HEK293 (cell line): ENCODE results near the gene MCAT.
A peak's percentile ranks its signal among the peaks of the same experiment; 100 is the strongest.

Experiments used
- ELK4 ChIP-seq: IDR thresholded peaks from 2 replicates; pipeline ENCODE4 v1.6.1; 2011; ENCODE audit warnings: mild to moderate bottlenecking, low read depth, low read length, borderline replicate concordance
- FEZF1 ChIP-seq: fragments of 450-650 bp; formaldehyde crosslinking; IDR thresholded peaks from 2 replicates; pipeline ENCODE4 v1.5.1; 2016; ENCODE audit warnings: missing biosample characterization, missing genetic modification characterization
- HIC1 ChIP-seq: fragments of 450-650 bp; formaldehyde crosslinking; IDR thresholded peaks from 2 replicates; pipeline ENCODE4 v1.5.1; 2016; ENCODE audit warnings: missing biosample characterization, missing genetic modification characterization
- KLF8 ChIP-seq: fragments of 450-650 bp; formaldehyde crosslinking; IDR thresholded peaks from 2 replicates; pipeline ENCODE4 v1.5.1; 2016; ENCODE audit warnings: missing biosample characterization, missing genetic modification characterization
- OVOL3 ChIP-seq: fragments of 450-650 bp; formaldehyde crosslinking; IDR thresholded peaks from 2 replicates; pipeline ENCODE4 v1.5.1; 2016; ENCODE audit warnings: missing biosample characterization, missing genetic modification characterization
- PRDM1 ChIP-seq: fragments of 450-650 bp; formaldehyde crosslinking; IDR thresholded peaks from 2 replicates; pipeline ENCODE4; 2016; ENCODE audit warnings: missing biosample characterization, missing genetic modification characterization
- PRDM10 ChIP-seq: fragments of 450-650 bp; formaldehyde crosslinking; IDR thresholded peaks from 2 replicates; pipeline ENCODE4 v1.5.1; 2016; ENCODE audit warnings: missing biosample characterization, missing genetic modification characterization
- SP7 ChIP-seq: fragments of 450-650 bp; formaldehyde crosslinking; IDR thresholded peaks from 2 replicates; pipeline ENCODE4 v1.5.1; 2016; ENCODE audit warnings: missing biosample characterization, missing genetic modification characterization
- ZBTB10 ChIP-seq: fragments of 450-650 bp; formaldehyde crosslinking; IDR thresholded peaks from 2 replicates; pipeline ENCODE4 v1.5.1; 2016; ENCODE audit warnings: missing biosample characterization, missing genetic modification characterization
- ZFP37 ChIP-seq: fragments of 450-650 bp; formaldehyde crosslinking; IDR thresholded peaks from 2 replicates; pipeline ENCODE4 v1.5.1; 2016; ENCODE audit warnings: missing biosample characterization, missing genetic modification characterization
- ZNF16 ChIP-seq: fragments of 450-650 bp; formaldehyde crosslinking; IDR thresholded peaks from 2 replicates; pipeline ENCODE4 v1.5.1; 2016; ENCODE audit warnings: low read depth, missing biosample characterization, missing genetic modification characterization
- ZNF2 ChIP-seq: fragments of 450-650 bp; formaldehyde crosslinking; IDR thresholded peaks from 2 replicates; pipeline ENCODE4 v1.5.1; 2016; ENCODE audit warnings: missing biosample characterization, missing genetic modification characterization
- ZNF311 ChIP-seq: fragments of 450-650 bp; formaldehyde crosslinking; IDR thresholded peaks from 2 replicates; pipeline ENCODE4 v1.5.1; 2017; ENCODE audit warnings: missing biosample characterization, missing genetic modification characterization, borderline replicate concordance
- ZNF398 ChIP-seq: fragments of 450-650 bp; formaldehyde crosslinking; IDR thresholded peaks from 2 replicates; pipeline ENCODE4 v1.5.1; 2017; ENCODE audit warnings: missing biosample characterization, missing genetic modification characterization
- ZNF513 ChIP-seq: fragments of 450-650 bp; IDR thresholded peaks from 2 replicates; pipeline ENCODE4 v1.5.1; 2018; ENCODE audit warnings: missing biosample characterization, missing genetic modification characterization
- ZNF549 ChIP-seq: fragments of 450-650 bp; IDR thresholded peaks from 2 replicates; pipeline ENCODE4 v1.5.1; 2018; ENCODE audit warnings: missing biosample characterization, missing genetic modification characterization, mild to moderate bottlenecking, inconsistent platforms, moderate library complexity
- ZNF561 ChIP-seq: fragments of 450-650 bp; IDR thresholded peaks from 2 replicates; pipeline ENCODE4 v1.5.1; 2018; ENCODE audit warnings: missing biosample characterization, missing genetic modification characterization, borderline replicate concordance
- ZNF571 ChIP-seq: fragments of 450-650 bp; formaldehyde crosslinking; IDR thresholded peaks from 2 replicates; pipeline ENCODE4 v1.5.0; 2017; ENCODE audit warnings: missing biosample characterization, missing genetic modification characterization
- ZNF692 ChIP-seq: fragments of 450-650 bp; formaldehyde crosslinking; IDR thresholded peaks from 2 replicates; pipeline ENCODE4 v1.5.1; 2016; ENCODE audit warnings: missing biosample characterization, missing genetic modification characterization

MCAT gene

GRCh38 chr22:43142880-43143562 lies at the start of gene MCAT (continued):
- TF ChIP-seq ZNF2 (no peak), ZNF398 (tag by site-specific recombination) (peak; percentile 16; the same call in 1 of the 2 replicates), ZNF571 (no peak), PRDM1 (tag by site-specific recombination) (no peak), ZBTB10 (no peak), OVOL3 (tag by site-specific recombination) (0 out of 2 replicates have a peak, but pooled peaks have one; percentile 59), PRDM10 (no peak), ZNF561 (tag by site-specific recombination) (no peak), ZNF16 (tag by site-specific recombination) (no peak), ZNF549 (tag by site-specific recombination) (no peak), ZNF513 (tag by site-specific recombination) (no peak), ZNF311 (tag by site-specific recombination) (no peak), HIC1 (tag by site-specific recombination) (no peak), FEZF1 (no peak), ZNF692 (tag by site-specific recombination) (peak; percentile 82), KLF8 (peak; percentile 61; the same call in 1 of the 2 replicates), SP7 (tag by site-specific recombination) (peak; percentile 64), ZFP37 (tag by site-specific recombination) (no peak), ELK4 (peak; percentile 90)
